GM12872 (cell line): ENCODE data around the gene NPM1.

Source experiments
- CTCF ChIP-seq: IDR thresholded peaks from 3 replicates; pipeline ENCODE4 v1.5.1; 2011; ENCODE audit warnings: low read depth, mild to moderate bottlenecking, low read length, moderate library complexity; ENCODE audit not compliant: insufficient read depth

The NPM1 gene

GRCh38 chr5:171449426-171449825, 61.8 kb downstream of the NPM1 start:
- no peak for TF ChIP-seq CTCF

GRCh38 chr5:171450423-171451331, 63.0 kb downstream of the NPM1 start:
- no peak for TF ChIP-seq CTCF

- TF ChIP-seq CTCF: no peak
These were observed 63.8 kb downstream of the NPM1 start for GRCh38 chr5:171451421-171451820.

- TF ChIP-seq CTCF: no peak; the same call in 2 of the 3 replicates
These were observed 65.5 kb downstream of the NPM1 start for GRCh38 chr5:171453056-171453725.

GRCh38 chr5:171453988-171454387, 66.3 kb downstream of the NPM1 start:
- no peak for TF ChIP-seq CTCF

DNA sequence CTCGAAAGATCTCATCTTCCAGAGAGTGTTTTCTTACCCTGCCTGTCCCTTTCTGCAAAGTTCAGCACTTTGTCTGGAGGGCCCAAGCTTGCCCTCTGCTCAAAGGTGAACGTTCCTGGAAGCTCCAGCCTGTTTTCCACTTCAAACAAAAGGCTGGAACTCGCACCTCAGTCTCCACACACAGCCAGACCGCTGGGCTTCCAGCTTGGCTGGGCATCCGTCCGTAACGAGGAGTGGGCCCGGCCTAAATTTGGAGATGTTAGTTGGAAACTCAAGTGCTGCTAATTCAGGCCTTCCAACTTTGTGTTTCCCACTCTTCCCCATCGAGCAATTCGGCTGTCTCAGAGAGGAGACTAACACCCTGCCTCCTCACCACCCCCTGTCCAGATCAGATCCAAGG, 66.9 kb downstream of the NPM1 start:
- TF ChIP-seq CTCF: no peak

- TF ChIP-seq CTCF: no peak
These were observed 67.9 kb downstream of the NPM1 start for GRCh38 chr5:171455522-171455921.
